RCC 7860 (cell line): ENCODE data around the gene MADCAM1.
"Not testable (repeated sequence)": the region's sequence is repeated elsewhere in the genome, so short reads cannot be mapped to it uniquely, and the experiment has no call there.

Source experiments
- DNase-seq: peaks from one replicate; pipeline ENCODE4 v3.0.0-alpha.2; 2015; ENCODE audit warnings: low spot score
- FAIRE-seq: peaks from 2 replicates; lab custom pipeline; 2012; peaks lifted over from hg19 to GRCh38; lab: Jason Lieb, UNC

MADCAM1 gene

GRCh38 chr19:464208-464545 is 32.1 kb upstream of the MADCAM1 start:
- FAIRE-seq (no peak), DNase-seq (no peak)

GRCh38 chr19:465056-465816 is 31.1 kb upstream of the MADCAM1 start:
- DNase-seq (no peak), FAIRE-seq (no peak)

GRCh38 chr19:467554-467953 is 28.7 kb upstream of the MADCAM1 start:
- no peak for FAIRE-seq
- no peak for DNase-seq

GRCh38 chr19:468587-469256 is 27.6 kb upstream of the MADCAM1 start:
- FAIRE-seq (no peak), DNase-seq (no peak)

- no peak for DNase-seq
- FAIRE-seq = no peak
These were observed 26.5 kb upstream of the MADCAM1 start for GRCh38 chr19:469833-470232.

- DNase-seq (no peak), FAIRE-seq (no peak)
These were observed 25.6 kb upstream of the MADCAM1 start for GRCh38 chr19:470701-471100.

GRCh38 chr19:472005-472858 is 24.1 kb upstream of the MADCAM1 start:
- DNase-seq (no peak), FAIRE-seq (no peak)

GRCh38 chr19:474126-475078 is 21.9 kb upstream of the MADCAM1 start:
- FAIRE-seq (no peak), DNase-seq (no peak)

GRCh38 chr19:475360-475759 is 20.9 kb upstream of the MADCAM1 start:
- DNase-seq (no peak), FAIRE-seq (no peak)

- DNase-seq (no peak), FAIRE-seq (no peak)
These were observed 17.9 kb upstream of the MADCAM1 start for GRCh38 chr19:478236-478903.

GRCh38 chr19:478976-479375 is 17.3 kb upstream of the MADCAM1 start:
- FAIRE-seq = no peak
- no peak for DNase-seq

GRCh38 chr19:480016-480855 is 16.1 kb upstream of the MADCAM1 start:
- peak; percentile 17 for FAIRE-seq
- peak; percentile 60 for DNase-seq

- not testable (repeated sequence) for FAIRE-seq, DNase-seq
These were observed 15.2 kb upstream of the MADCAM1 start for GRCh38 chr19:481100-481499.

- DNase-seq (no peak), FAIRE-seq (no peak)
These were observed 13.9 kb upstream of the MADCAM1 start for GRCh38 chr19:482186-483041.

GRCh38 chr19:483332-484072 is 12.8 kb upstream of the MADCAM1 start:
- FAIRE-seq (no peak), DNase-seq (no peak)

GRCh38 chr19:484494-484893 is 11.8 kb upstream of the MADCAM1 start:
- FAIRE-seq (no peak), DNase-seq (no peak)

GRCh38 chr19:485077-485476 is 11.2 kb upstream of the MADCAM1 start:
- DNase-seq (no peak), FAIRE-seq (no peak)
